ENCODE results near the gene SLFN13. TPM values are rescaled to one million over a fixed set of nuclear protein-coding genes. Genes with fewer than 3 reads are reported as not detected.

SLFN13 gene
- total and polyA plus RNA-seq, 2 experiments from 2014 or later, result 2.2 to 5.5 TPM

DNA sequence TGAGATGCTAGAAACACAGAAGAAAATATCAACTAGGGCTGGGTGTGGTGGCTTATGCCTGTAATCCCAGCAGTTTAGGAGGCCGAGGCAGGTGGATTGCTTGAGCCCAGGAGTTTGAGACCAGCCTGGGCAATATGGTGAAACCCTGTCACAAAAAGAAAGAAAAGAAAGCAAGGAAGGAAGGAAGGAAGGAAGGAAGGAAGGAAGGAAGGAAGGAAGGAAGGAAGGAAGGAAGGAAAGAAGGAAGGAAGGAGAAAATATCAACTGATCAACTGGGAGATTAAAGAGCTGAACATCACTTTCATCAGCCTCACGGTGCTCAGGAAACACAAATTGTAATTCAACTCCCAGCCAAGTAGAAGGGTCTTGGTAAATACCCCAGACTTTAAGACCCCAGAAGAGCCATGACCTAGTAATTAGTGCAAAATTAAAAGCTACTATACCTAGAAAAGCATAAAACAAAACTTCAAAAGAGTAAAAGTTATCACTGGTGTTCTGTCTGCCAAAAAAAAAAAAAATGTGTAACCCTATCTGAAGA is 27.8 kb upstream of the SLFN13 start:
- Histone ChIP-seq H3K9me2 (replicated peaks; ENCODE audit: insufficient read depth) (no peaks in the 10 kb centered on the region), H3K4me3 (no peak overlapping the region), H3K36me3 (replicated peaks; ENCODE audit: insufficient read depth, low read depth) (no peaks in the 10 kb centered on the region), H4K20me1 (ENCODE audit: insufficient read depth, poor library complexity, severe bottlenecking) (no peaks in the 10 kb centered on the region), H3K27me3 (peaks cover 56% of the 10 kb centered on the region), H3K79me2 (no peaks in the 10 kb centered on the region), H3K27ac (no peak overlapping the region), H3K4me1 (ENCODE audit: insufficient read depth) (no peaks in the 10 kb centered on the region), H3K9me3 (ENCODE audit: low read depth) (no peaks in the 10 kb centered on the region), H3K4me2 (no peak overlapping the region), H2AFZ (no peak overlapping the region)
- DNase-seq (ENCODE audit: low spot score), result no peak
- TF ChIP-seq CTCF (IDR thresholded peaks at IDR 0.05; ENCODE audit: poor library complexity) (no peak), EZH2 (IDR thresholded peaks at IDR 0.05; ENCODE audit: borderline replicate concordance) (no peak)
- 71% methylated on average over 2 of the region's 2 CpGs for WGBS (ENCODE audit: low lambda C conversion rate, missing lambda C conversion rate)

GRCh38 chr17:35468475-35468874 is 19.9 kb upstream of the SLFN13 start:
- no peaks in the 10 kb centered on the region for H3K9me3 ChIP-seq (ENCODE audit: low read depth)
- no peaks in the 10 kb centered on the region for H3K4me1 ChIP-seq (ENCODE audit: insufficient read depth)
- peaks cover 19% of the 10 kb centered on the region for H3K27me3 ChIP-seq
- no peaks in the 10 kb centered on the region for H3K9me2 ChIP-seq (replicated peaks; ENCODE audit: insufficient read depth)
- H4K20me1 ChIP-seq (ENCODE audit: insufficient read depth, poor library complexity, severe bottlenecking), result no peaks in the 10 kb centered on the region
- 81% methylated on average over 4 of the region's 4 CpGs for WGBS (ENCODE audit: low lambda C conversion rate, missing lambda C conversion rate)
- no peak for DNase-seq (ENCODE audit: low spot score)
- H3K79me2 ChIP-seq, result no peaks in the 10 kb centered on the region
- no peak for TF ChIP-seq CTCF (IDR thresholded peaks at IDR 0.05; ENCODE audit: poor library complexity)
- no peak for TF ChIP-seq EZH2phosphoT487 (IDR thresholded peaks at IDR 0.05; ENCODE audit: low read depth, severe bottlenecking, unreplicated experiment)
- no peak for TF ChIP-seq EZH2 (IDR thresholded peaks at IDR 0.05; ENCODE audit: borderline replicate concordance)
- no peaks in the 10 kb centered on the region for H3K36me3 ChIP-seq (replicated peaks; ENCODE audit: insufficient read depth, low read depth)
- no peak overlapping the region for H3K4me3 ChIP-seq
- H2AFZ ChIP-seq, result no peak overlapping the region
- no peak overlapping the region for H3K4me2 ChIP-seq
- H3K27ac ChIP-seq, result no peak overlapping the region

DNA sequence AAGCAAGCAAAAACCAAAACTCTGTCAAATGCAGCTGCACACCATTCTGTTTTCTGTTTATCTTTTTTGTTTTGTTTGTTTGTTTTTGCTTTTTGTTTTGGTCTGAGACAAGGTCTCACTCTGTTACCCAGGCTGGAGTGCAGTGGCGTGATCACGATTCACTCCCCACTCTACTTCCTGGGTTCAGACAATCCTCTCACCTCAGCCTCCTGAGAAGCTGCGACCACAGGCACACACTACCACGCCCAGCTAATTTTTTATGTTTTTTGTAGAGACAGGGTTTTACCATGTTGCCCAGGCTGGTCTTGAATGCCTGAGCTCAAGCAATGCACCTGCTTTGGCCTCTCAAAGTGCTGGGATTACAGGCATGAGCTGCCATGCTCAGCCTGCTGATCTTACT is 19.3 kb upstream of the SLFN13 start:
- H3K79me2 ChIP-seq, result no peaks in the 10 kb centered on the region
- no peaks in the 10 kb centered on the region for H4K20me1 ChIP-seq (ENCODE audit: insufficient read depth, poor library complexity, severe bottlenecking)
- no peak overlapping the region for H3K27ac ChIP-seq
- no peak overlapping the region for H2AFZ ChIP-seq
- no peaks in the 10 kb centered on the region for H3K4me1 ChIP-seq (ENCODE audit: insufficient read depth)
- WGBS (ENCODE audit: low lambda C conversion rate, missing lambda C conversion rate), result 82% methylated on average over 4 of the region's 4 CpGs
- no peaks in the 10 kb centered on the region for H3K36me3 ChIP-seq (replicated peaks; ENCODE audit: insufficient read depth, low read depth)
- TF ChIP-seq EZH2 (IDR thresholded peaks at IDR 0.05; ENCODE audit: borderline replicate concordance) (no peak), CTCF (IDR thresholded peaks at IDR 0.05; ENCODE audit: poor library complexity) (no peak), EZH2phosphoT487 (IDR thresholded peaks at IDR 0.05; ENCODE audit: low read depth, severe bottlenecking, unreplicated experiment) (no peak)
- no peak overlapping the region for H3K4me3 ChIP-seq
- H3K9me3 ChIP-seq (ENCODE audit: low read depth), result no peaks in the 10 kb centered on the region
- H3K9me2 ChIP-seq (replicated peaks; ENCODE audit: insufficient read depth), result no peaks in the 10 kb centered on the region
- H3K27me3 ChIP-seq, result peaks cover 20% of the 10 kb centered on the region
- H3K4me2 ChIP-seq, result no peak overlapping the region
- DNase-seq (ENCODE audit: low spot score), result no peak

All from hepatocyte (in vitro differentiated cells).